Stimulated activated naive CD8-positive, alpha-beta T cell treated with anti-CD3 and anti-CD28 coated beads, Interleukin-15, amount 100 ng/mL, for 72 hours (primary cell): ENCODE data around the gene WNT6.
A peak's percentile ranks its signal among the peaks of the same experiment; 100 is the strongest.

ENCODE experiments used
- ATAC-seq: fragments of 150-1000 bp; cut with Tn5 transposase; 2 replicates; pipeline ENCODE4 v1.10.0; 2021; ENCODE audit warnings: mild to moderate bottlenecking, moderate library complexity
- DNase-seq, 2 donors: peaks; one replicate each; pipeline ENCODE4 v3.0.0; 2021 to 2022
- H3K27ac Mint-ChIP-seq, 2 donors: one replicate each; pipeline ENCODE4 v1.8.0; 2022; ENCODE audit warnings: mild to moderate bottlenecking in 2 of 2, mixed read lengths in 2 of 2, moderate library complexity in 2 of 2
- H3K27me3 Mint-ChIP-seq: one replicate; pipeline ENCODE4 v1.8.0; 2022; ENCODE audit warnings: mixed read lengths
- H3K4me1 Mint-ChIP-seq: one replicate; pipeline ENCODE4 v1.8.0; 2022; ENCODE audit warnings: mild to moderate bottlenecking, mixed read lengths
- H3K4me3 Mint-ChIP-seq, 2 donors: one replicate each; pipeline ENCODE4 v1.8.0; 2022; ENCODE audit warnings: mild to moderate bottlenecking in 2 of 2, mixed read lengths in 2 of 2, moderate library complexity in 1 of 2
- H3K9me3 Mint-ChIP-seq, 2 donors: one replicate each; pipeline ENCODE4 v1.8.0; 2022; ENCODE audit warnings: mixed read lengths in 2 of 2

The WNT6 gene

DNA sequence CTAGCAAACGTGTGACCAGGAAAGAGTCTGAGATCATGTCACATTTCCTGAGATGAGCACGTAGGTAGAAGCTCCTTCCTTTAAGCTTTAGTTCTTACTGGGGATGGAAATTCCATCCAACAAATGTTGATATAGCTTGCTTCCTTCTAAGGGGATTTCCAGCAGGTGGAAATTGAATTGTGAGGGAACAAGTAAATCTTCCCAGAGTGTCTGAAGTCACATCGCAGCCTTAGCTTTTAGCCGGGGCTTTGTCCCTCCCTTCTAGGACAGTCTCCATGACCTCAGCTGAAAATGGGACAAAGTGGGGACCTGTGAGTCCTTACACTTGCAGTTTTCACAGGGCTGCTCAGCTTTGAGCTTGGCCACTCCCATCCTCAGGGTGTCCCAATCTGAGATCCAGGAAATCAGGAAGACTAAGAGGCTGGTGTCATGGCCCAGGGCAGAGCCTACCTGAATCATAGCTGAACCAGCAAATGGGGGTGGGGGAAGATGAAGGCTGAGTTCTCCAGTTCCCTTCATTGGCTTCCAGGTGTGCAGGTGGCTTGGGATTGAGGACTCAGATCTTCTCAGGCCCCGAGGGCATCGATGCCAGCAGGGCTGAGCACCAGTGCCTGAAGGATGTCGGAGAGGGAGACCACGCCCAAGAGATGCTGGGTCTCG, 36.3 kb upstream of the WNT6 start:
- Mint-ChIP-seq H3K9me3 (no peaks in the 10 kb centered on the region), H3K27ac (no peak overlapping the region), H3K4me1 (no peaks in the 10 kb centered on the region), H3K27me3 (peaks cover 39% of the 10 kb centered on the region), H3K4me3 (no peak overlapping the region)
- no peak for DNase-seq
- no peak for ATAC-seq

DNA sequence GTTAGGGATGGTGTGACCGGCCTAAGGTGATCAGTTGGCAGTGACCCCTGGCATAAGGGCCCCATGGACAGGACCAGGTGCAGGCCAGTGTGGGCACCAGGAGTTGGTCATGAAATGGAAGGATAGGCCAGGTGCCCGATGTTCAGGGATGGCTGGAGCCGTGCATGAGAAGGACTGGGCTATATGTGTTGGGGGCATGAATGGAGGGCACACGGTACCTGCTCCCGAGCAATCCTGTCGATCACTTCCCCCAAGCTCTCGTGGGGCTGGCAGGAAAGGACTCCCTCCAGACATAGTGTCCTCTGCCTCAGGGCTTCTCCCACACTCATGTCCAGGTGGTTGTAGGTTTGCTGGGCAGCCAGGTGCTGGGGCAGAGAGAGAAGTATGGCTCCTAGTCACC, 35.6 kb upstream of the WNT6 start:
- ATAC-seq (no peak), DNase-seq (no peak)
- Mint-ChIP-seq H3K27ac (no peak overlapping the region), H3K9me3 (no peaks in the 10 kb centered on the region), H3K4me1 (no peaks in the 10 kb centered on the region), H3K4me3 (no peak overlapping the region), H3K27me3 (peaks cover 39% of the 10 kb centered on the region)

DNA sequence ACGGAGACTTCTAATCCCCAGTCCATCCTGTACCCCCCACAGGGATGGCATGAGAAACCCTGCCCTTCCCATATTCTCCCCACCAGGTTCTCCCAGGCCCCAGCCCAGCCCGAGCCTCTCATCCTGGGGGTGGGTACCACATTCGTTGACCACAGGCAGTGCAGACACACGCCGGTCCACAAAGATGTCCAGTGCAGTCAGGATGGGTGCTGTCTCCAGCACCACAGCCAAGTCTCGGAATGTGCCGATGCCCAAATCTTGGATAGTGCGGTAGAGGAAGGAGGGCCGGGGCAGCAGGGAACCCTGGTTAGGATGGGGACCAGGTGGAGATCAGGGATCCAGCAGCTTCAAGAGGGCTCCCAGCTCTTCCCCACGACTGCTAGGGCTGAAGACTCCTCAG, 32.8 kb upstream of the WNT6 start:
- H3K4me1 Mint-ChIP-seq = no peaks in the 10 kb centered on the region
- H3K9me3 Mint-ChIP-seq = no peaks in the 10 kb centered on the region
- no peak for ATAC-seq
- no peak for DNase-seq
- H3K27me3 Mint-ChIP-seq = peaks cover 47% of the 10 kb centered on the region
- no peak overlapping the region for H3K27ac Mint-ChIP-seq
- H3K4me3 Mint-ChIP-seq = no peak overlapping the region

DNA sequence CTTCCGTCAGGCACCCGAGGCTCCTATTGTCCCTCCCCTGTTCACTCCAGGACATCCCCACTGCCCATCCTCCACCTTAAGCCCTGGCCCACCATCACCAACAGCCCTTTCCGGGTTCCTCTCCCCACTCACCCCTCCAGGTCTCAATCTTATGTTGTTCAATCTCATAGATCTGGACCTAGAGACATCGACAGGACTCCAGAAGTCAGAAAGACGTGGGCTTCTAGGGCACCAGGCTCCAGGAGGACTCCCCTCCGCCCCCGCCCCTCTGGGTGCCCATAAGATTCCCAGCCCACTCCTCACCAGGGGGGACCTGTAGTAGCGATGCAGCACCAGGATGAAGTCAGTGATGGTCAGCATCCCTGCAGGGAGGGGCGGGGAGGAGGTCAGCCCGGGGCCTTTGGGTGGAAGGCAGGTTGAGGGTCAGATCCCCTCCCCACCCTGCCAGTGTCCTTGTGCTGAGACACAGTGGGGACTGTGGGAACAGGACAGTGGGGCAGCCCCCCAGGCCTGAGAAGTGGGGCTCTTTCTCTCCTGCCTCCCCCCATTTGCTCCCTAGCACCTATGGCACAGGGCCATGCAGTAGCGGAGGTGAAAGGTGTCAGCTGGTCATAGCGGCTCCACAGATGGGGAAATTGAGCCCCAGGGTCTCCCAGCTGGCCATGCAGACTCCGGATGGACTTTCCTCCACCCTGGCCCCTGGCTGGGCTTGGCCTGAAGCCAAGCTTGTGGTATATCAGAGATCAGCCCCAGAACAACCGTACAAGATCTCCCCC, 31.7 kb upstream of the WNT6 start:
- ATAC-seq (no peak), DNase-seq (no peak)
- no peaks in the 10 kb centered on the region for H3K9me3 Mint-ChIP-seq

DNA sequence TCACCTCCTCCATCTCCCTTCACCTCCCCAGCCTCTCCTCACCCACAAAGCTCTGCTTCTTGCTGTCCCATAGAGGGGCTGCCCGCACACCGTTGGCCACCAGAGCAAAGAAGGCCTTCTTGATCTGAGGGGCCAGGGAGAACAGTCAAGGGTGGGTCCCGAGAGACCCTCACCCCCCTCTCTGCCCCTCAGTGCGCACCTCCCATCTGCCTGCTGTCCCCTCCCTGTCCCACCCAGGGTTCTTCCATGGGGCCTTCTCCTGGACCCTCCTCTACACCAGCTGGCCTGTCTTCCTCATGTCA, 31.2 kb upstream of the WNT6 start:
- H3K27ac Mint-ChIP-seq = no peak overlapping the region
- ATAC-seq (no peak), DNase-seq (no peak)
- H3K4me3 Mint-ChIP-seq = no peak overlapping the region
- H3K27me3 Mint-ChIP-seq = peaks cover 62% of the 10 kb centered on the region
- H3K9me3 Mint-ChIP-seq = no peaks in the 10 kb centered on the region
- H3K4me1 Mint-ChIP-seq = no peaks in the 10 kb centered on the region

More for the DNA sequence above, 31.7 kb upstream of the WNT6 start:
- H3K4me3 Mint-ChIP-seq = no peak overlapping the region
- H3K27ac Mint-ChIP-seq = peak overlapping the region in 1 of 2 donors; percentile 1
- H3K4me1 Mint-ChIP-seq = no peaks in the 10 kb centered on the region
- peaks cover 58% of the 10 kb centered on the region for H3K27me3 Mint-ChIP-seq

DNA sequence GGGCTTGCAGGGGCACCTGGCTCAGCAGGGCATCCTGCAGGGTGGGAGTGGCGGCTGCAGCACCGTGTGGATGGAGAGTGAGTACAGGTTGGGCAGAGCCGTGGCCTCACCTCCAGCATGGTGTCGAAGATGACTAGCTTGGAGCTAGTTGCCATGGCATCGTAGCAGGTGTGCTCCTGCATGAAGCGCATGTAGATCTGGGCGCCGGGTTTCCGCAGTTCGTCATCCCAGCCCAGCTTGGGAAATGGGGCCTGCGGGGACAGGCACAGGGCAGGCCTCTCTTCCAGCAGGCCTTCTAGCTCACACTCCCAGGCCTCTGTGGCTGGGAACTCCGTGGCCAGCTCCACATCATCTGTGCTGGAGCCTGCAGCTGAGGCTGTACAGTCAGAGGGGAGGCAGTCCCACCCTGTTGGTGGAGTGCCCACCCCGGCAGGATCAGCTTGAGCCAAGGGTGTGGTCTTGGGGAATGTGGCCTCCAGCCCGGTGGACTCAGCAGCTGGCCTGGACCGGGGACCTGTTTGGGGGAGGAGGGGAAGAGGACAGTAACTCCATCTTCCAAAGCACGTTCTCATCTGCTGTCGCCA, 29.6 kb upstream of the WNT6 start:
- H3K27ac Mint-ChIP-seq = no peak overlapping the region
- H3K9me3 Mint-ChIP-seq = no peaks in the 10 kb centered on the region
- no peak overlapping the region for H3K4me3 Mint-ChIP-seq
- no peak for DNase-seq
- no peak for ATAC-seq
- no peaks in the 10 kb centered on the region for H3K4me1 Mint-ChIP-seq
- peaks cover 64% of the 10 kb centered on the region for H3K27me3 Mint-ChIP-seq

DNA sequence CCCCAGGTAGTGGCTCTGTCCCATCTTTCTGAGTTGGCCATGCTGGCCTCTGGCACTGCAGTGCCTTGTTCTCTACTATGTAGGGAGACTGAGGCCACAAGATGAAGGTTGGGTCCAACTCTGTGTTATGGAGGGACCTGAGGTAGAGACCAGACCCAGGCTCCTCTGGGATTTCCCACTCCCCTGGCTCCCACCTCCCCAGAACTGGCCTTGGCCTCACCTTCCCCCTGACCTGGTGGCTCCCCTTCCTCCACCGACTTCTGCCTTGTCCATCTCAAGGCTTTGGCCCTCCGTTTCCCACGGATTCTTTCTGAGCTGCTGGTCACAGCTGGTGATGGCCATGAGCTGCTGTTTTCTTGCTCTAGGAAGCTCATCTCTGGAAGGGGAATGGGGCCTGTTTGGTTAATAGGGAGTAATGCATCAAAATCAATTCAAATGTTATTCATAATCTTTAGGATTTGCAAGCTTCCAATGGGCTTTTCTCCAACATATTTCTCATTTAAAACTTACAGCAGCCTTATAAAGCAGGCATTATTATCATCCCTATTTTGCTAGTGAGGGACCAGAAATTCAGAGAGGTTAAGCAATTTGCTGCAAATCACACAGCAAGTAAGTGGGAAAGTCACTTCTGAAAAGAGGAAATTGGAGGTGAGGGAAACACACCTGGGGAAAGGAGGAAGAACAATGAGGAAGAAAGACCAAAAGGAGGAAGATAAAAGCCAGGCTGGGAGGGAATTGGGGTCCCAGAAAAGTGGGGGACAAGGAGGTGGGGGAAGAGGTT, 28.9 kb upstream of the WNT6 start:
- H3K27me3 Mint-ChIP-seq = peaks cover 67% of the 10 kb centered on the region
- H3K27ac Mint-ChIP-seq = no peak overlapping the region
- no peaks in the 10 kb centered on the region for H3K9me3 Mint-ChIP-seq
- no peak for DNase-seq
- no peaks in the 10 kb centered on the region for H3K4me1 Mint-ChIP-seq
- no peak overlapping the region for H3K4me3 Mint-ChIP-seq
- ATAC-seq = no peak

DNA sequence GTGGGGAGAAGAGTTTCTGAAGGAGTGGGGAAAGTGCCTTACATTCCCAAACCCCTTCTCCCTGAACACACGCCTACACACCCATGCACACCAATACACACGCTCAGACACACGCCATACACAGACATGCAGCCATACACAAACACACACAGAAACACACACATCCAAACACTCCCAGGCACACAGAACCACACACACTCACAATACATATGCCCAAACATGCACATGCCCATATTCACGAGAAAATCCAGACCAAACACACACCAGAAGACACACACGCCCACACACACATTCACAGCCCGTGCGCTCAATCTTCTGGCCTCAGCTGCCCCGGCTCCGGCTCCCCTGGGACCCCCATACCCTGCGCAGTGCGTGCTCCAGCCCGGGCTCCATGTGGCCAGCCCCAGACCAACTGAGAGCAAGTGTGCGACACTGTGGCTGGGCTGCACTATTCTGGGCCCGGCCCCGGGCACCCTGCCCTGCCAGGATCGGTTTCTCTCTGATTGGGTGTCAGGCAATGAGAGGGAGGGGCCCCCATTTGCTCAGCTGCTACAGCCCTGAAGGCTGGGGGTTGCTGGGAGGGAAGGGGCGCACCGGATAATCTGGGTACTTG, 28.1 kb upstream of the WNT6 start, which contains the start of gene PRKAG3:
PRKAG3 (minus strand) TSS at position 426 of the 613 bp plus-strand sequence.
- Mint-ChIP-seq H3K27ac (no peak within 1 kb of the TSS), H3K27me3 (peaks cover 65% of the 10 kb centered on the region), H3K4me1 (no peaks in the 10 kb centered on the region), H3K4me3 (no peak within 1 kb of the TSS), H3K9me3 (no peaks in the 10 kb centered on the region)
- ATAC-seq = peak; percentile 31
- DNase-seq = no peak

DNA sequence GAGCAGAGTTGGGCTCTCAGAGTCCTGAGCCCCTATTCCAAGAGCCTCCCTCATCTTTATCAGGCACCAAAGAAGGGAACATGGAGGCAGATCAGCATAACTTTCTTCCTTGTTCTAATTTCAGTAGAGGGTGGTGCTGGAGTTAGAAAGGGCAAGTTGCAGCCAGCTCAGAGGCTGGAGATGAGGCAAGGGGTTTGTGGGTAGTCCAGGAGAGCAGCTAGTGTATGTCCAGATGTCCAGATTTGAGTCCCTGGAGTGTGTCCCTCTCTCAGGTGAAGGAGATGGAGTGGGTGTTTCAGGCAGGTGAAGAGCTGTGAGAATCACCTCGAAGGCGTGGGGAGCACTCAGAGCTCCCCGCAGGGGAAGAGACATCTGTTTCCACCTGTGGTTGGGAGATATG, 27.5 kb upstream of the WNT6 start:
- DNase-seq (no peak), ATAC-seq (no peak)
- H3K9me3 Mint-ChIP-seq = no peaks in the 10 kb centered on the region
- H3K4me3 Mint-ChIP-seq = no peak overlapping the region
- H3K27ac Mint-ChIP-seq = no peak overlapping the region
- peaks cover 63% of the 10 kb centered on the region for H3K27me3 Mint-ChIP-seq
- H3K4me1 Mint-ChIP-seq = no peaks in the 10 kb centered on the region

DNA sequence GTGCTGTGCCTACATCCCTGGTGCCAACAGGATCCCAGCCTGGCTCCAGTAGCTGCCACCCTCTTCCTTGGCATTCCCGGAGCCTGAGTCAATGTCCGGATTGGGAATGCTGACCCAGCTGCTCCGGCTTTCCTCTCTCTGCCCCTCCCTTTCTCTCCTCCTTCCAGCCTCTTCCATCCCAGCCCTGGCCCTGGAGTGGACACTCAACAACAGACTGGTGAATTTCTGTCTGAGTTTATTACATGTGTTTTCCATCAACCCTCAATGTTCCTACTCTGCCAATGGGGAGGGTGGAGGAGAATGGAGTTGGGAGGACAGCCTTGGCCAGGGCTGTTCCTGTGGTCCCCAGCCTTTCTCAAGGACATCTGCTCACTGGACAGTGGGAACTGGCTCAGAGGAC, 27.1 kb upstream of the WNT6 start:
- peaks cover 64% of the 10 kb centered on the region for H3K27me3 Mint-ChIP-seq
- H3K4me3 Mint-ChIP-seq = no peak overlapping the region
- ATAC-seq = no peak

DNA sequence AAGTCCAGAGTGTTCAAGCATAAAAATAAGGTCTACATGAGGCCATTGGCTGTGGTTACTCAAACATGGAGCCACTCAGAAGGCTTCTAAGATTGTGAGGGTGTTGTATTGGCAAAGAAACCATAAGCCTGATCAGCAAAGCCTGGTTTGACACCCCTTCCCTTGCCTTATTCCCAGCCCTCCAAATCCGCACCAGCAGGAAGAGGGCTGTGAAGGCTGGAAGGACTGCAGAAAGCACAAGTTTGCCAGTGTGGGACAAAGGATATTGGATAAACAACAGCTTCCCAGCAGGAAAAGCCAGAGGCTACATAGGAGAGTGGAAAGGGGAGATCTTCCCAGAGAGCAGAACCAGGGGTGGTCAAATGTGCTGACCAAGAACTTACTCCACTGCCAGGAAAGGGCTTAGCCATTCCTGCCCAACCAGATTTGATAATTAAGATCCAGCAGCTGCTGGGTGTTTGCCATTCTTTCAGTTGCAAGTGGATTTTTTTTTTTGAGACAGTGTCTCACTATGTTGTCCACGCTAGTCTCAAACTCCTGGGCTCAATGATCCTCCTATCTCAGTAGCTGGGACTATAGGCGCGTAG, 26.5 kb upstream of the WNT6 start:
- no peak for ATAC-seq
- no peak for DNase-seq
- H3K27ac Mint-ChIP-seq = no peak overlapping the region
- H3K9me3 Mint-ChIP-seq = peaks cover 7 to 10% of the 10 kb centered on the region in 2 donors
- no peak overlapping the region for H3K4me3 Mint-ChIP-seq
- peaks cover 64% of the 10 kb centered on the region for H3K27me3 Mint-ChIP-seq
- no peaks in the 10 kb centered on the region for H3K4me1 Mint-ChIP-seq

More for the DNA sequence above, 27.1 kb upstream of the WNT6 start:
- no peaks in the 10 kb centered on the region for H3K4me1 Mint-ChIP-seq
- no peak for DNase-seq
- H3K9me3 Mint-ChIP-seq = peaks cover 4% of the 10 kb centered on the region in 2 donors
- H3K27ac Mint-ChIP-seq = peak overlapping the region in 1 of 2 donors; percentile 29

DNA sequence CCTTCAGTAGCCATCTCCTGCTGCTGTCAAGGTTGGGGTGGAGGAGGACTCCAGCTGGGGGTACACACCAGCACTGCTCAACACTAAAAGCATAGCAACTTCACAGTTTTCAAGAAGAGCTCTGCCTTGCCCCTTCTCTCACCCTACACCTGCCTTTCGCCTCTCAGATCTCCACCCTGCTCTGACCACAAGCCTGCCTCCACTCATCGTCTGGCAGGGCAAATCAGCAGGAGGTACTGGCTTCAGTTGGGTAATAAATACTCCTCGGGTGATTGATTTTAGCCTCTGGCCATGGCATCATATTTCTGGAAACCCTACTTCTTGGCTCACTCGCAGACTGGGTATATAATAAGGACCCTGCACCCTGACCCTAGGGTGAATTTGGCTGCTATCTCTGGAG, 24.9 kb upstream of the WNT6 start:
- Mint-ChIP-seq H3K9me3 (peaks cover 7 to 11% of the 10 kb centered on the region in 2 donors), H3K27me3 (peaks cover 70% of the 10 kb centered on the region), H3K27ac (no peak overlapping the region), H3K4me3 (no peak overlapping the region), H3K4me1 (no peaks in the 10 kb centered on the region)
- DNase-seq (no peak), ATAC-seq (no peak)

DNA sequence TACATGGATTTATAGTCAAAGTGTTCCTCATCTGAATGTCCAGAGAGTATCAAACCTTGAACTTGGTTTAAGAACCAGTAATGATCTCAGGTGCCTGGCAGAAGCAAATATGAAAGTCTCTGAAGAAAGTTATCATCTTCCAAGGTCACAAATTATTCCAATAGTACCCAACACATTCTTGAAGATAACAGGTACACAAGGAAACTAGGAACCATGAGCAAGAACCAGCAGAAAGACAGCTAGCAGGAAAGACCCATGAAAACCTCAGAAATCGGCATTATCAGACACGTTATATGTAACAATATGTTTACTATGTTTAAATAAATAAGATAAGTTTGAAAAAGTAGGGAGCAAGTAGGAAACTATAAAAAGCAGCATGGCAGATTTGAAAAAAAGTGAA, 22.1 kb upstream of the WNT6 start:
- Mint-ChIP-seq H3K27me3 (peaks cover 50% of the 10 kb centered on the region), H3K4me3 (no peak overlapping the region), H3K27ac (no peak overlapping the region), H3K4me1 (no peaks in the 10 kb centered on the region), H3K9me3 (peaks cover 7 to 11% of the 10 kb centered on the region in 2 donors)
- ATAC-seq (no peak), DNase-seq (no peak)

DNA sequence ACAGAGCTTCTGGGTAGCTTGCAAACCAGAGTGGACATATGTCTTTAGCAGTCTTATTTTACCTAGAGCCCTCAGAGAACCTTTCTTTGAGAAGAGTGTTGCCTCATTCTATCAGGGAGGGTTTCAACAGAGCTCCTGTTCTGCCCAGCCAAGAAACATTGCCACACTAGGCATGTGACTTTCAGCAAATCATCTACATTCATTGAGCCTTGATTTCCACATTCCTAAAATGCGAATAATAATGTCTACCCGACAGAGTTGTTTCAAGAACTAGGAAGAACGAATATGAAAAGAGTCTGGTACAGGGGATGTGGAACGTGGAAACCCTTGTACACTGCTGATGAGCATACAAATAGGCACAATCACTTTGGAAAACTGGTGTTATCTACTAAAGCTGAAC, 20.2 kb upstream of the WNT6 start:
- DNase-seq = no peak
- H3K9me3 Mint-ChIP-seq = peaks cover 7 to 15% of the 10 kb centered on the region in 2 donors
- H3K4me3 Mint-ChIP-seq = no peak overlapping the region
- no peak for ATAC-seq
- no peak overlapping the region for H3K27ac Mint-ChIP-seq
- H3K27me3 Mint-ChIP-seq = peaks cover 45% of the 10 kb centered on the region
- no peaks in the 10 kb centered on the region for H3K4me1 Mint-ChIP-seq

DNA sequence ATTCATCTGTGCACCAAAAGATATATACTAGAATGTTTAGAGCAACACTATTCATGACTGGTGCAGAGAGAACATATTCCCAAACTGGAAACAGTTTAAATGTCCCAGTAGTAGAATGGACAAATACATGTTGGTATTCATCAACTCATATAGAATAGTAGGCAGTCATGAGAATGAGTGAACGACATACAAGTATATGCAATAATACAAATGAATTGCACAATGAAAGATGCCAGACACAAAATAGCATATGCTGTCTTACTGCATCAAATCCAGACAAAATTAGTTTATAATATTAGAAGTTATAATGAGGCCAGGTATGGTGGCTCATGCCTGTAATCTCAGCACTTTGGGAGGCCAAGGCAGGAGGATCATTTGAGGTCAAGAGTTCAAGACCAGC, 19.7 kb upstream of the WNT6 start:
- no peak overlapping the region for H3K27ac Mint-ChIP-seq
- peaks cover 7 to 16% of the 10 kb centered on the region in 2 donors for H3K9me3 Mint-ChIP-seq
- DNase-seq (no peak), ATAC-seq (no peak)
- peaks cover 42% of the 10 kb centered on the region for H3K27me3 Mint-ChIP-seq
- no peak overlapping the region for H3K4me3 Mint-ChIP-seq
- H3K4me1 Mint-ChIP-seq = no peaks in the 10 kb centered on the region
